Glutamatergic neuron (in vitro differentiated cells): ENCODE measurements around the gene CSTPP1. TPM values are rescaled to one million over a fixed set of nuclear protein-coding genes. Genes with fewer than 3 reads are reported as not detected.
A peak's percentile ranks its signal among the peaks of the same experiment; 100 is the strongest.
"Not testable (repeated sequence)": the region's sequence is repeated elsewhere in the genome, so short reads cannot be mapped to it uniquely, and the experiment has no call there.

Source experiments
- DNase-seq: peaks from one replicate; pipeline ENCODE4 v3.0.0; 2022
- H3K27ac Mint-ChIP-seq: one replicate; pipeline ENCODE4 v1.8.0; 2020; ENCODE audit warnings: mild to moderate bottlenecking, mixed read lengths, inconsistent platforms; ENCODE audit not compliant: unreplicated experiment
- H3K27me3 Mint-ChIP-seq: one replicate; pipeline ENCODE4 v1.8.0; 2020; ENCODE audit warnings: mild to moderate bottlenecking, moderate library complexity, mixed read lengths, inconsistent platforms; ENCODE audit not compliant: unreplicated experiment
- H3K36me3 Mint-ChIP-seq: one replicate; pipeline ENCODE4 v1.8.0; 2020; ENCODE audit warnings: mild to moderate bottlenecking, mixed read lengths, inconsistent platforms; ENCODE audit not compliant: unreplicated experiment
- H3K4me1 Mint-ChIP-seq: one replicate; pipeline ENCODE4 v1.8.0; 2020; ENCODE audit warnings: mild to moderate bottlenecking, low read depth, mixed read lengths, inconsistent platforms; ENCODE audit not compliant: unreplicated experiment
- H3K4me3 Mint-ChIP-seq: one replicate; pipeline ENCODE4 v1.8.0; 2020; ENCODE audit warnings: mild to moderate bottlenecking, mixed read lengths, inconsistent platforms; ENCODE audit not compliant: unreplicated experiment
- H3K9me3 Mint-ChIP-seq: one replicate; pipeline ENCODE4 v1.8.0; 2020; ENCODE audit warnings: mild to moderate bottlenecking, moderate library complexity, mixed read lengths, inconsistent platforms; ENCODE audit not compliant: unreplicated experiment
- CTCF ChIP-seq: fragments of 200-600 bp; sonication (generic); IDR thresholded peaks from one replicate; pipeline ENCODE4 v1.5.0; 2021; ENCODE audit not compliant: partially characterized antibody, unreplicated experiment
- total RNA-seq: library from RNA; stranded (reverse); fragmentation: NEBNext Ultra II Directional; extraction: Animal tissue kit (Norgen Biotek cat#: 25700); gene quantifications from one replicate; pipeline ENCODE4 v1.2.1, GENCODE V29; 2021; ENCODE audit not compliant: unreplicated experiment

CSTPP1 gene
- total RNA-seq, 1 donor from 2014 or later = 35.5 TPM

GRCh38 chr11:46918083-46918787 lies 18.3 kb upstream of the CSTPP1 start, which contains the start of gene LRP4:
Gene LRP4, minus strand, starts transcription at chr11:46918550. Its CDS starts 171 bp downstream, at chr11:46918379.
- DNase-seq = peak; percentile 48
- no peak for TF ChIP-seq CTCF
- peaks cover 16% of the 10 kb centered on the region for H3K4me1 Mint-ChIP-seq
- peaks cover 15% of the 10 kb centered on the region for H3K27me3 Mint-ChIP-seq
- peak within 1 kb of the TSS; percentile 81 for H3K4me3 Mint-ChIP-seq
- peaks cover 4% of the 10 kb centered on the region for H3K9me3 Mint-ChIP-seq
- H3K27ac Mint-ChIP-seq = peak within 1 kb of the TSS; percentile 39
- peaks cover 6% of the 10 kb centered on the region for H3K36me3 Mint-ChIP-seq

- Mint-ChIP-seq H3K9me3 (peaks cover 4% of the 10 kb centered on the region), H3K27me3 (peaks cover 15% of the 10 kb centered on the region), H3K36me3 (peaks cover 6% of the 10 kb centered on the region), H3K27ac (peak overlapping the region; percentile 39), H3K4me1 (peaks cover 12% of the 10 kb centered on the region), H3K4me3 (peak overlapping the region; percentile 70)
- DNase-seq = no peak
- TF ChIP-seq CTCF = no peak
These were observed 17.6 kb upstream of the CSTPP1 start for GRCh38 chr11:46918788-46919513.

- peaks cover 15% of the 10 kb centered on the region for H3K27me3 Mint-ChIP-seq
- TF ChIP-seq CTCF = no peak
These were observed 15.8 kb upstream of the CSTPP1 start for GRCh38 chr11:46920755-46921154.

GRCh38 chr11:46927928-46928327 lies 8.6 kb upstream of the CSTPP1 start:
- not testable (repeated sequence) for DNase-seq, H3K4me1 Mint-ChIP-seq, H3K9me3 Mint-ChIP-seq, H3K27me3 Mint-ChIP-seq, H3K36me3 Mint-ChIP-seq, H3K27ac Mint-ChIP-seq, H3K4me3 Mint-ChIP-seq

More at GRCh38 chr11:46920755-46921154, 15.8 kb upstream of the CSTPP1 start:
- Mint-ChIP-seq H3K36me3 (peaks cover 6% of the 10 kb centered on the region), H3K4me3 (no peak overlapping the region), H3K4me1 (peaks cover 12% of the 10 kb centered on the region), H3K9me3 (peaks cover 4% of the 10 kb centered on the region), H3K27ac (no peak overlapping the region)
- DNase-seq = no peak

- not testable (repeated sequence) for H3K4me1 Mint-ChIP-seq, H3K27ac Mint-ChIP-seq, H3K27me3 Mint-ChIP-seq, H3K4me3 Mint-ChIP-seq, H3K36me3 Mint-ChIP-seq, H3K9me3 Mint-ChIP-seq, DNase-seq
These were observed 7.9 kb upstream of the CSTPP1 start for GRCh38 chr11:46928701-46929100.

- peaks cover 2% of the 10 kb centered on the region for H3K9me3 Mint-ChIP-seq
- no peaks in the 10 kb centered on the region for H3K27me3 Mint-ChIP-seq
- no peak for DNase-seq
- no peak overlapping the region for H3K27ac Mint-ChIP-seq
- TF ChIP-seq CTCF = no peak
- no peaks in the 10 kb centered on the region for H3K36me3 Mint-ChIP-seq
- no peaks in the 10 kb centered on the region for H3K4me1 Mint-ChIP-seq
- no peak overlapping the region for H3K4me3 Mint-ChIP-seq
These were observed 6.5 kb upstream of the CSTPP1 start for GRCh38 chr11:46930089-46930488.
